Stimulated activated CD8-positive, alpha-beta memory T cell treated with anti-CD3 and anti-CD28 coated beads, Interleukin-15, amount 100 ng/mL, for 48 hours (primary cell): ENCODE data around the gene UBE2G2.

Experiments used
- DNase-seq, 2 donors: peaks; one replicate each; pipeline ENCODE4 v3.0.0-alpha.2; 2020; ENCODE audit warnings: low read depth in 2 of 2

Gene UBE2G2

GRCh38 chr21:44727321-44727720 lies 74.3 kb downstream of the UBE2G2 start:
- DNase-seq, result no peak

DNA sequence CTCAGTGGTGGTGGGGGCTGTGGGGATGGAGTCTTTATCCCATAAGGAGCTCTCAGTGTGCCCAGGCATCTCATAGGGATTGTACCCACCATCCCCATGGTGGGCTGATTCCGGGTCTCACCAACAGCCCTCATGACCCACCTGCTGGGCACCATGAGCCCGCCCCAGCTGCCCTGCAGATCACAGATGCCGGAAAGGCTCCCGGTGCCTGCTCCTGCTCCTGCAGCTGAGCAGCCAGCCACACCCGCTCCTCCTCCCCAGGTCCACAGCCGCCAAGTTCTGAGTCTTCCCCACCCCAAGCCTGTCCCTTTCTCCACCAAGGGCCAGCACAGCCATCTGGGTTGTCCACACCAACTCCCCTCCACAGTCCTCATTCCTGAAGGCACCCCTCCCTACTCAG lies 74.8 kb downstream of the UBE2G2 start:
- DNase-seq, result no peak

GRCh38 chr21:44724926-44725325 lies 76.7 kb downstream of the UBE2G2 start:
- no peak for DNase-seq

DNA sequence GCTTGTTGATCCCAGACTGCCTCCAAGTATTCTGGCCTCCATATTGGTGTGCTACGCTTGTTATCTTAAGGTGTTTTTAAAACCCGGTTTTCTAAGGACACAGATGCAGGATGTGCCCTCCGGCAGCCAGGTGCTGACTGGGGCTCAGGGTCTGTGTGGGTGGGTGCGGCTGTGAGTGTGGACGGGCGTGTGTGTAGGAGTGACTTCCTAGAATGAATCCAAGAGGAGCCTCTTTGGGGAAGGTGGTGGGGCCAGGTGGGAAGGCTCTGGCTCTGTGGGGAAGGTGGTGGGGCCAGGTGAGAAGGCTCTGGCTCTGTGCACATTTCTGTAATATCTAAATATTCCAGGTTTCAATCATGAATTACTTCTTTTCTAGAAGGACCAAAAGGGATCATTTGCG lies 77.4 kb downstream of the UBE2G2 start:
- no peak for DNase-seq

DNA sequence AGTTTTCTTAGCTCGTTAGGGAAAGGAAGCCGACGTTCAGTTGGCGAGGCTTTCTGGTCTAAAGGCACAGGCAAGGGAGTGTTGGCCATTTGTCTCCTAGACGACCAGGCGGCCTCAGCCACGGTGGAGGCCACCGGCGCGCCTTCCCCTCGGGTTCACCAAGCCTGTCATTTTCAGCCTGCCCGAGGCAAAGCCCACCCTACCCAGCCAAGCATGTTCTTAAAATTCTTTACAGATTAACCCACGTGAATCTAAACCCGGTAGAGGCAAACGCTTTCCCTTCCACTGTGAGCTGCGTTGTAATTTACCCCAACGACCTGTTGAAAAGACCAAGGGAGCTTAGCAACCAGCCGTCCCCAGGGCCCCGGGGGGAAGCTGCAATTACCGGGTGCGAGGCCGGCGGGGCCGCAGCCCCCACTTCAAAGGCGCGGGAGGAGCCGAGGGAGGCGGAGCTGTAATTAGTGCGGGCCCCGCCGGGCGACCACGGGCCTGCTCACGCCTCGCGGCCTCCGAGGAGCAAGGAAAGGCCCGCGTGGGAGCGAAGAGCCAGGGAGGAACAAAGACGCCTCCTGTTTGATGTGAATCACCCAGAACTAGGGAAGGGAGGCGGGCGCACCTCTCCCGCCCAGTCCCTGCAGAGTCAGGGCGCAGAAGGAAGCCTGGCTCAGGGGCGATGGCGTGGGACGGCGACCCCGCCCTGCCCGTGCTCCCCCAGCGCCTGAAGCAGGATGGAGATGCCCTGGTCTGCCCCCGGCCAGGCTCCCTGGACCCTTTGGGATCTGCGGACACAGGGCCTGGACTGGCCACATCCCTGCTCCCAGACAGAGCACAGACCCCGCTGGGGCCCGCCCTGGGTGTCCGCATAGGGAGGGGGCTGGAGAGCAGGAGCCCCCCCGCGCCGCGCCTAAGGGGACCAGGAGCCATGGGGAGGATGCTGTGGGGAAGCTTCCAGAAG lies 78.2 kb downstream of the UBE2G2 start:
- no peak for DNase-seq

- no peak for DNase-seq
Observed at GRCh38 chr21:44722731-44723130, 78.9 kb downstream of the UBE2G2 start.

DNA sequence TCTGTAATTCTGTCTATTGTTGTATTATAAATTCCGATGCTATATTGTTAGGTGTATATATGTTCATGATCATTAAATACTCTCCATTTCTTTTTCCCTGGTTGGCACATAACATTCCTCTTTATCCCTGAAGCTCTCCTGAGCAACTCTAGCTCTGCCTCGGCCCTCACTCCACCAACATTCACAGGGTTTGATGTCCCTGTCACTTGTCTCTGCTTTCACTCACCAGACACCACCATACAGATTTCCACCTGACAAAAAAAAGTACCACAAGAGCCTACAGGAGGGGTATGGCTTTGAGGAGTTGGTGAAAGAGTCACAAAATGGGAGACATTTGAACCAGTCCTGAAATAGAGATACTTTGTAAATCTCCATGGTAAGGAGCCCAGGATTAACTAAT lies 81.5 kb downstream of the UBE2G2 start:
- DNase-seq, result no peak
